T-helper 22 cell (primary cell): ENCODE data around the gene ATP23.

Source experiments
- DNase-seq: peaks from one replicate; pipeline ENCODE4 v3.0.0-alpha.2; 2020; ENCODE audit warnings: low read depth

Gene ATP23

DNA sequence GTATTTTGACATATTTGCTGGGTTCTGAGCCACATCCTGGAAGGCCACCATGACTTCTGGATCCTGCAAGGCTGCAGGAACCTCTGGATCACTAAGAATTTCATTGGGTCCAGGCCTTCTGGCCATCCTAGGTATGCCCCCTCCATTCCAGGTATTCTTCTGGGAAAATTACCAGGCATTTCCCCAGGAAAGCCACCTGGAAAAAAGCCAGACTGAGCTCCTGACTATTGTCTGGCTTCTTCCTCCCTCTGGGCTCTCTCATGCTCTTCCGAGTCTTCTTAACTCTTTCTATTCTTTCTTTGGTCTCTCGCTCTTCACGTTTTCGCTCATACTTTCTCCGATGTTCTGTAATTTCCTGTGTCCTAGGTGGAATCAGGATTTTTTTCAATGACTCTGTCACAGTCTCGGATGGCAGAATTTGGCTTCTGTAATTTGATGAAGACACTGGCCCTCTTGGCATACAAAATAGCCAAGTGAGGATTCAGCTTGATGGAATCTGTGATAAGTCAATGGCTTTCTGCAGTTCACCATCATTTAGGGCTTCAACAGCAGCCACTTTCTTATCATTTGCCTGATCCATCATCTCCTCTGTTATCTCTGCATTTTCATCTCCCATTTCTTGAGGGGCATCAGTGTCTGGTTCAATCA is 42.6 kb downstream of the ATP23 start:
- DNase-seq = no peak

GRCh38 chr12:57984629-57985151 is 43.3 kb downstream of the ATP23 start:
- DNase-seq = no peak

DNA sequence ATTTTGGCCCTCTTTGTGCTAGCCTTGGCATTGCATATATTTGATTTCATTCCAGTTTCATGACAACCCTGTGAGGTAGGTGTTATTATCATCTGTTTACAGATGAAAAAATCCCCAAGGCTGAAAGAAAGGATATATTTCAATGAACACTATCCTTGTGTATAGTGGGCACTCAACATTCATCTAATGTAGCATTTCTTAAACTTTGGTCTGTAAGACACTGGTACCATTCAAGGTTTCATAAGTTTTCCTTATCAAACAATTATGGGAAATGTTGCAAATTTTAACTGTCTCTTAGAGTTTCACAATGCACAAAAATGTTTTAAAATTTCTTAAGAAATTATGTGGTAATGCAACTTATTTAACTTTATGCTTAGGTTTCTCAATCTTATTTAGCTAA is 44.3 kb downstream of the ATP23 start:
- no peak for DNase-seq

DNA sequence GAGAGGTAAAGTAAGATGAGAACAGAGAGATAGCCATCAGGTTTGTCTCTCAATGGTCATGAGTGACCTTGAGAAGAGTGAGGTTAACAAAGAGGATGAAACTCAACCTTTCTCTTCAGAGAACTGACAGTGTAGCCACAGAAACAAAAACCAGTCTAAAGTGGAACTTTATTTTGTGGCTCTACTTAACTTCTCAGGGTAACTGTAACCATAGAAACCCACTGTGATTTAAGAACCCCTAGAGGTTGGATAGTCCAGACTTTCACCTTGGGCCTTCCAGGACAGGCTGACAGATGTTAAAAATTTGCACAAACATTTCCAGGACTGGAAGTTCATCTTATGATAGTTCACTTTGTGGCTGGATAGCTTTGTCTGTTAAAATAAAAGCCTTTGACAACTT is 48.5 kb downstream of the ATP23 start:
- no peak for DNase-seq

- no peak for DNase-seq
Measured at GRCh38 chr12:57990241-57990883, 49.0 kb downstream of the ATP23 start.

- no peak for DNase-seq
Measured at GRCh38 chr12:57992001-57992400, 50.6 kb downstream of the ATP23 start.

GRCh38 chr12:57993030-57993429 is 51.7 kb downstream of the ATP23 start:
- no peak for DNase-seq

DNA sequence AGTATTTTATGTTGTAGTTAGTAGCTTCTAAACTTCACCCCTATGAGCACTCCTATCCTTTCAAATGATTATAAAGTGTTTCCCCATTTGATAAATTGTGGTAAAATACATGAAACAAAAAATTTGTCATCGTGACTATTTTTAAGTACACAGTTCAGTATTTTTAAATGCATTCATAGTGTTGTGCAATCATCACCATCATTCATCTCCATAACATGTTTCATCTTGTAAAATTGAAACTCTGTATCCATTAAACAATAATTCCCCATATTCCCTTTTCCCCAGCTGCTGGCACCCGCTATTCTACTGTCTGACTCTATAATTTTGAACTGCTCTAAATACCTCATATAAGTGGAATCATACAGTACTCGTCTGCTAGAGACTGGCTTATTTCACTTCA is 52.5 kb downstream of the ATP23 start:
- DNase-seq = no peak

DNA sequence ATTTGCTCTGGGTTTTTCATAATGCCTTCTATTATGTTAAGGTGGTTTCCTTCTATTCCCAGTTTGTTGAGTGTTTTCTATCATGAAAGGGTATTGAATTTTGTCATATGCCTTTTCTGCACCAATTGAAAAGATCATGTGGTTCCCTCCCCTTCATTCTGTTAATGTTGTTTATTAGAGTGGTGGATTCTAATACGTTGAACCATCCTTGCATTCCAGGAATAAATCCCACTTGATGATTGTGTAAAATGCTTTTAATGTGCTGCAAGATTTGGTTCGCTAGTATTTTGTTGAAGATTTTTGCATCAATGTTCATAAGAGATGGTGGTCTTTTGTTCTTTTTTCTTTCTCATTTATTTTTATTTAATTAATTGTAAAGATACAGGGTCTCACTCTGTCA is 55.2 kb downstream of the ATP23 start:
- no peak for DNase-seq

DNA sequence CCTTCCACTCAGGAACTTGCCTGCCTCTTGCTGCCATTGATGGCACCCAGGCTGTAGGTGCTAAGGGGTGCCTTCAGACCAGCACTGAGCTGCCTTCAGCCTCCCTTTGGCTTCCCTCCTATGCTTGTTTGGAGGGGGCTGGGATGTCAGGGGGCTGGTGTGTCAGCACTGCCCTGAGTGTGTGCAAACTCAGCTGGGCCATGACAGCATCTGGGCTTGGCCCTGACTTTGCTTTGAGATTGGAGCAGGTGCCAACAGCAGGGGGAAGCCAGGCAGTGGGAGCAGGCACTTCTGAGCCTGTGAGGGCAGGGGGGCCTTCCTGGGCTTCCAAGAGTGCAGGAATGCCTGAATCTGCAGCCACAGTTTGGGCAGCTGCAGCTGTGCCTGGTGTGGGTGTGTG is 56.9 kb downstream of the ATP23 start:
- DNase-seq = no peak

- no peak for DNase-seq
Measured at GRCh38 chr12:58000499-58000898, 59.1 kb downstream of the ATP23 start.

GRCh38 chr12:58007875-58008274 is 66.5 kb downstream of the ATP23 start:
- no peak for DNase-seq

DNA sequence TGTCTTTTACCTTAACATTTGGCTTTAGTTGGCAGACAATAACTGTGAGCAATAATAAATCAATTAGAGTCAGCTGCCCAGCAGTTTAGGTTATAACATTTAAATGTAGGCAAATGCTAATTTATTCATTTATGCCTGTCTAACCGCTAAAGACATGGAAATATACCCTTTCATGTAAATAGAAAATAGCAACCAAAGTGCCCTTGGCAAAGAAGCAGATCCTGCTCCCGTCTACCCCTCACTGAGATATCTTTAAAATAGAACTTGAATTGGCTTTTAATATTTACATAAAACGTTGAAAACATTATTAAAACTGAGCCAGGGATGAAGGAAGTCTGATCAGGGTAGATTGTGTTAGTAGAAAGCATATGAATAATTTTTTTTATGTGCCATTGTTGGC is 67.3 kb downstream of the ATP23 start:
- no peak for DNase-seq
